NCI-H69 (cell line): ENCODE measurements around the gene ZNF180.
"Not testable (repeated sequence)": the region's sequence is repeated elsewhere in the genome, so short reads cannot be mapped to it uniquely, and the experiment has no call there.

Experiments used
- DNase-seq: peaks from one replicate; lab custom pipeline; 2025; lab: John Stamatoyannopoulos, UW

Gene ZNF180

DNA sequence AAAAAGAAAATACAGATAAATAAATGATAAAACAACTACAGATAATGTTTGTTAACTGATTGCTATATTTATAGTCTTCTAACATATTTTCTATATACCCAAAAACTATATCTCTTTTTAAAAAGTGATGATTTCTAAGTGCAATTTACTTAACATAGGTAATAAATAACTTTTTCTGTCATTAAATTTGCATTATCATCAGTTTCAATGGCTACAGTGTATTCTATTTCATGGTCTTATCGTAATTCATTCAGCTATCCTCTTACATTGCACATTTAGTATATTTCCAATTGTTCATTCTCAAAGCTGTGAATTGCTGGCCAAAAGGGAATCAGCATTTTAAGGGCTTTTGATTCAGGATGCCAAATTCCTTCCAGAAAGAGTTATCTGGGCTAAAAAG lies 3.6 kb downstream of the ZNF180 start:
- no peak for DNase-seq

DNA sequence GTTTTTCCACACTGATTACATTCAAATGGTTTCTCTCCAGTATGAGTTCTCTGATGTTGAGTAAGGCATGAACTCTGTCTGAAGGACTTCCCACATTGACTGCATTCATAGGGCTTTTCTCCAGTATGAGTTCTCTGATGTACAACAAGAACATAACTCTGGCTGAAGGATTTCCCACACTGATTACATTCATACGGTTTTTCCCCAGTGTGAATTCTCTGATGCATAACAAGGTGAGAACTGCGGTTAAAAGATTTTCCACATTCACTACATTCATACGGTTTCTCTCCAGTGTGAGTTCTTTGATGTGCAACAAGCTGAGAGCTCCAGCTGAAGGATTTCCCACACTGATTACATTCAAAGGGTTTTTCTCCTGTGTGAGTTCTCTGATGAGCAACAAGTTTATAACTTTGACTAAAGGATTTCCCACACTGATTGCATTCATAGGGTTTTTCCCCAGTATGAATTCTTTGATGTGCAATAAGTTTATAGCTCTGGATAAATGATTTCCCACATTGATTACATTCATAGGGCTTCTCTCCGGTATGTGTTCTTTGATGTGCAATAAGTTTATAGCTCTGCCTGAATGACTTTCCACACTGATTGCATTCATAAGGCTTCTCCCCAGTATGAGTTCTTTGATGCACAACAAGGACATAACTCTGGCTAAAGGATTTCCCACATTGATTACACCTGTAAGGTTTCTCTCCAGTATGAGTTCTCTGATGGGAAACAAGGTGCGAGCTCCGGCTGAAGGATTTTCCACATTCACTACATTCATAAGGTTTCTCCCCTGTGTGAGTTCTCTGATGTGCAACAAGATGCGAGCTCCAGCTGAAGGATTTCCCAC lies 23.5 kb downstream of the ZNF180 start:
- DNase-seq, result peak; percentile 33

DNA sequence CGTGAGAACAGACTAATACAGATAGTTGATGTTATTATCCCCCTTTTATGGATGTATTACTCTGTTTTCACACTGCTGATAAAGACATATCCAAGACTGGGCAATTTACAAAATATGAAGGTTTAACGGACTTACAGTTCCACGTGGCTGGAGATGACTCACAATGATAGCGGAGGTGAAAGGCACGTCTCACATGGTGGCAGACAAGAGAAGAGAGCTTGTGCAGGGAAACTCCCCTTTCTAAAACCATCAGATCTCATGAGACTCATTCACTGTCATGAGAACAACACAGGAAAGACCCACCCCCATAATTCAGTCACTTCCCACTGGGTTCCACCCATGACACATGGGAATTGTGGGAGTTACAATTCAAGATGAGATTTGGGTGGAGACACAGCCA lies 31.6 kb downstream of the ZNF180 start:
- DNase-seq, result not testable (repeated sequence)

DNA sequence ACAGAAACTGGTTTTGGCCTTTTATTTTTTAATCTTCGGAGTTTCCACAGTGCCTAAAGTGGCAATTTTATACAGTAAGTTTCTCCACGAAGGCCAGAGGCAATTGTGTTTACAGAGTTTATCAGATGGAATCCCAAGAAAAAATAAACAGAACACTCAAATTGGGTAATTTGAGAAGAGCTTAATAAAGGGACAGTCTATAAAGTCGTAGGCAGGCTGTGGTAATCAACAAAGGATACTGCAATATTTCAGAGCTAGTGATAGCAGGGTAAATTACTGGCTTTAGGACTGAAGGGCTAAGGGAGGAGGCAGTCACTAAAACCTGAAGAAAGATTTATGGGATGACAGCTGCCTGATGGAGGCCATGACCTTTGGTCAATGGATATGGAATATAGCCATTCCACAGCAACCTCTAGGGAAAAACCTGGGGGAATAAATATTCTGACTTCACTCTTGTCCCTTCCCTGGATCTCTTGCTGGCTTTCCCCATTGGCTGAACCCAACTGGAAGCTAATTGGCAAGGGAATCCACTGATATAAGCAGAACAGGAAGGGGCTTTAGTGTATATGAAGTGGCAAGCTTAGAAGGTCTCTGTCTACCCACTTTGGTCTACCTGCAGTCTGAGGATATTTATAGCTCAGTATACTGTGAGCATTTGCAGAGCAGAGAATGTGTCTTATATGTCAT lies 37.6 kb downstream of the ZNF180 start:
- DNase-seq, result not testable (repeated sequence)

DNA sequence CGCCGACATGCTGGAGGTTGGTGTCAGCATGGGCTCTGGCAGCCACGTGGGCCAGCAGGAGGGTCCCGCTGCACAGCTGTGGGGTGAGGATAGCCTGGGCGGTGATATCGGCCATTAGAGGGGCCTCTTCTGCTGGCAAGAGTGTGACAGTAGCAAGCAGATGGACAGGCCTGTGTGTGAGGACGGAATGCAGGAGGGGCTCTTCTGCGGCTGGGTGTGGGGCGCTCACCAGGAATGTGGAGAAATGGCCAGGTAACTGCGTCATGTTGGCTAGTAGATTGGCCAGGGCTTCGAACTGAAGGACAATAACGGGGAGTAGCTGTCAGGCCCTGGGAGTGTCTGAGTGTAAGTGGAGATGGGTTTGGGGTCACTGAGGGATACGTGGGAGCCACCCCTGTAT lies 44.3 kb downstream of the ZNF180 start:
- not testable (repeated sequence) for DNase-seq

DNA sequence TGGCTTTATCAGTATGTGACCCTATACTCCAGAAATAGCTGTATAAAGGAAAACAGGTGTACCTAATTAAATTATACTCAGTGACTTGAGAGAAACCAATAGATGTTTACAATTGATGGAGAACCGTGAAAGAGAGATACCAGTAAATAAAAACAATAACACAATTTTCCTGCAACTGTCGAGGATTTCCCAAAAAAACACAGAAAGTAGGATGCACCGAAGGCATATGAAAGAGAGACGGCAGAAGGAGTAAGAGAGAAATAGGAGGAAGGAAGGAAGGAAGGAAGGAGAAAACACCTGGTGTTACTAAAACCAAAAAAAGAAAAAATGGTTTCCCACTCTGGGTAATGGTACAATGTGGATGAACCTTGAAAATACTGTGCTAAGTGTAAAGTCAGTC lies 45.2 kb downstream of the ZNF180 start:
- DNase-seq, result no peak

DNA sequence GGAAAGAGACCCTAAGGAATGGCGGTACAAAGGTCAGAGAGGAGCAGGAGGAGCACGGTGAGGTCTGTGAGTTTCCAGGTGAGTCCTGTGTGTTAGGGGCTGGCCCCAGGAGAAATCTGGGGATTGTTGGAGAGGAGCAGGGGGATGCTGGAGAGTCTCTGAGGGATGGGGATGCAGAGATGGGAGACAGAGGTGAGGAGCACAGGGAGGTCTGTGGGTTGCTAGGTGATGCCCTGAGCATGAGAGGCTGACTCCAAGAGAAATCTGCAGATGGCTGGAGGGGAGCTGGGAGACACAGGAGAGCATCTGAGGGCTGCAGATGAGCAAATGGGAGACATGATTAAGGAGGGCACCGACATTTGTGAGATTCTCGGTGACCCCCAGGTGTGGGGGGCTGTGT lies 48.0 kb downstream of the ZNF180 start:
- no peak for DNase-seq

DNA sequence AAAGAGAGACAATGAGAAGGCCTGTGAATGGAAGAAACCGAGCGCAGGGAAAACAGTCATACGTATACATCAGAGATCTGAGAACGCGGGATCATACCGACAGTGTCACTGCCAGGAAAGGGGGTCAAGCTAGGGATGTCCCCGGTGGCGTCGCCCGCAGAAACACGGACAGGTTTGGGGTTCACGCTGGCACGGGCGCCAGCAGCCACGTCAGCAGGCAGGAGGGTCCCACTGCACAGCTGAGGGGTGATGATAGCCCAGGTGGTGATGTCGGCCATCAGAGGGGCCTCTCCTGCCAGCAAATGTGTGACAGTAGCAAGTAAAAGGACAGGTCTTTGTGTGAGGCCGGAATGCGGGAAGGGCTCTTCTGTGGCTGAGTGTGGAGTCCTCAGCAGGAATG lies 48.6 kb downstream of the ZNF180 start:
- DNase-seq, result no peak

DNA sequence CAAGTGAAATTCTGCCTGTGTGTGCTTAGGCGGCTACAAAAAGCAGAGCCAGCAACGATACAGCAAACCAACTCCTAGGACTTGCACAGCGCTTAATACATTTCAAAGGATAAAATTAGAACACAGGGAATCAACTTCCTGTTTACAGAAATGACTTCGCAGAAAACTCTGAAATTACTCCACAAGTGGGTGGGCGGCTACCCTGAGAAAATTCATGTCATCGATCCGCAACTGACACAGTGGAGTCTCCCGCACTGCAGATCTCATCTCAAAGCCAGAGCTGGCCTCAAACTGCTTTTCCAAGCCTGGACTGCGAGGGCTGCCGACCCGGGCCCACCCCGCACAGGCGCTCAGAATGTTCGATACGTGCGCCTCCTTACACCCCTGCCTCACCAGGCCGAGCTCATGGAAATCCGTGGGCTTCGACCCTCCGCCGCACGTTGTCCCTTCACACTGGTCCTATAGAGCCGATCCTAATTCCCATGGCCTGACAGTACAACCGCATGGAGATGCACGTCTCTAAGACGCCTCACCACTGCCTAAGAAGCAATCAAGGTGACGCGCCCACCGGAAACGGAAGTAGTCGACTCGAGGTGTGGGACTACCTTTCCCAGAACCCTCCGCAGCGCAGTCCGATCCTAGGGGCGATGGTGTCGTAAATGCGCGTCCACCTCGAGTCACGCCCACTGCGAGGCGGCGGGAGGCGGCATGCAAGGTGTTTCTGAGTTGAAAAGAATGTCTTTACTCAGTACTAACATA lies 52.2 kb downstream of the ZNF180 start, which contains the start of gene ZNF229:
ZNF229 (minus strand) TSS at position 557 of the 759 bp plus-strand sequence. CDS start 5,625 bp downstream, outside the sequence.
- DNase-seq, result no peak

DNA sequence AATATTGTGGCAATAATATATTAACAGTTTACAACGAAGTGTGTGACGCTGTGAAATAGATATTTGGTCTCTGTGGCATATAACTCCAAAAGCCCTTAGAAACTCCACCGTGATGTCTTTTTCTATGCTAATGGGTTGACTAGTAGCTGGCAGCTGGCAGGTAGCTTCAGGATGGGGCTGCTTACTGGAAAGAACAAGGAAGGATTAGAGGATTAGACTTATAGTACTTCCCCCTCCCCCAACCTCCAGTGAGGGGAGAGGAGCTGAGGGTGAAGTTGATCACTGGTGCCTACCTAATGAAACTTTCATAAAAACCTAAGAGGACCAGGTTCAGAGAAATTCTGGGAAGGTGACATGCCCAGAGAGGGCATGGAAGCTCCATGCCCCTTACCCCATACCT lies 61.9 kb downstream of the ZNF180 start:
- DNase-seq, result no peak

DNA sequence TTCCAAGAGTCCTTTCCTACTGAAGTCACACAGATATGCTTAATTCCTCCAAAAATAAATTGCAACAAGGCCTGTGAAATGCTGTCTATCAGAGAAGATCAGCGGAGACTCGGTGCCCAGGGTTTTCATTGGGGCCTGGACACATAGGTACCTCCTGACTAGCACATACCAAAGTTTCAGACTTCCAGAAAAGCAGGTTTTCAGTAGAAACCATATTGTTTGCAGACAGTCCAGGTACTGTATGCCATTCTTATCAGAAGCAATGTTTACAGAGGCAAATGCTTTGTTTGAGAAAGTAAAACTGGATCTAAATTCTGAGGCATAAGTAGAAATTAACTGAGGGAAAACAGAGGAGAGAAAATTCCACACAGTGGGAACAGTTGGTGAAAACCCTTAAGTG lies 64.9 kb downstream of the ZNF180 start:
- DNase-seq, result no peak

DNA sequence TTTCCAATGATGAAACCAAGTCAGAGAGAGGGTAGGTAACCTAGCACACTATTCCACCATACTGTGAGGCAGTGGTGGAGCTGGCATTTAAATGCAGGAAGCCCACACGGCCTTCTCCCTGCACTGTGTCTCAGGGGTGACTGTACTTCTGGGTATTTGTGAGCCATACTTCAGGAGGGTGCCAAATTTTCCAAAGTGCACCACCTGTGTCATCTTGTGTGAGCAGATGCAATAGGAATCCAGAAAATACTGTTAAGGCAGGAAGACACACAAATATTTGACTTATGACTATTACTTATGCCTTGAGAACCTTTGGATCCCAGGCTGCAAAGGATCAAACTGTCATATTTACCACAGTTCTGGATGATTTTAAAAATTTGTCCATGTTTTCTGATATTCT lies 69.4 kb downstream of the ZNF180 start:
- no peak for DNase-seq
